Activated CD8-positive, alpha-beta memory T cell treated with anti-CD3 and anti-CD28 coated beads, Interleukin-2, amount 10 ng/mL, durations not matched to agents 7 days and 5 days (primary cell): Measurements from ENCODE around the gene DIP2C. TPM values are rescaled to one million over a fixed set of nuclear protein-coding genes. Genes with fewer than 3 reads are reported as not detected.

Source experiments
- ATAC-seq: fragments of 150-1000 bp; cut with Tn5 transposase; one replicate; pipeline ENCODE4 v1.10.0; 2021; ENCODE audit warnings: moderate library complexity
- CTCF ChIA-PET: fragments of 350-600 bp; sonication (Branson Sonifier 250); formaldehyde crosslinking; loops from one replicate; lab custom pipeline; 2021; ENCODE audit warnings: antibody characterized with exemption; lab: Charles Lee
- DNase-seq: peaks from one replicate; pipeline ENCODE4 v3.0.0-alpha.2; 2020
- H3K27ac Mint-ChIP-seq: one replicate; pipeline ENCODE4 v1.8.0; 2021; ENCODE audit warnings: mild to moderate bottlenecking, mixed read lengths
- H3K27me3 Mint-ChIP-seq: one replicate; pipeline ENCODE4 v1.8.0; 2021; ENCODE audit warnings: mixed read lengths
- H3K36me3 Mint-ChIP-seq: one replicate; pipeline ENCODE4 v1.8.0; 2021; ENCODE audit warnings: mild to moderate bottlenecking, mixed read lengths
- H3K4me1 Mint-ChIP-seq: one replicate; pipeline ENCODE4 v1.8.0; 2021; ENCODE audit warnings: mixed read lengths
- H3K4me3 Mint-ChIP-seq: one replicate; pipeline ENCODE4 v1.8.0; 2021; ENCODE audit warnings: mild to moderate bottlenecking, moderate library complexity, mixed read lengths
- H3K9me3 Mint-ChIP-seq: one replicate; pipeline ENCODE4 v1.8.0; 2022; ENCODE audit warnings: low read depth, mixed read lengths
- total RNA-seq, 2 experiments: library from RNA; stranded (reverse); gene quantifications; one replicate each; pipeline ENCODE4 v1.2.3, GENCODE V29; 2021

Gene DIP2C
- total RNA-seq, 2 experiments from 2014 or later = 0.26 to 0.99 TPM

DNA sequence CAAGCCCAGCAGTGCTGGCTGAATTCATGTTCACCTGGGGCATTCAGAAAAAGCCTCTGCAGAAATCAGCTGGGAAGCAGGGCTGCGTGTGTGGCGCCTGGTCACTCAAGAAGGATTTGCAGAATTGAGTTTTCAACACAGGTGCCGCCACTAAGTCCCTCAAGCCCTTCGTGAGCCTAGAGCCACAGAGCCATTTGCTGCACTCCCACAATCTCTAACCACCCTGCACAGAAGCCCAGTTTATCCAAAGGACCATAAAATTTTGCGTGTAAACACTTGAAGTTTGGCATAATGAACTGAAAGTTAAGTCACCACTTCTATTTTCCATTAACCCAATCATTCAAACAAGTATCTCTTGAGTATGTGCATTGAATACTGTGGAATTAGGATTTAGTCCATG lies 136.2 kb downstream of the DIP2C start:
- H3K27me3 Mint-ChIP-seq = peaks cover 8% of the 10 kb centered on the region
- H3K4me1 Mint-ChIP-seq = no peaks in the 10 kb centered on the region
- no peak overlapping the region for H3K27ac Mint-ChIP-seq
- no peaks in the 10 kb centered on the region for H3K9me3 Mint-ChIP-seq
- ATAC-seq (no peak), DNase-seq (no peak)
- no peaks in the 10 kb centered on the region for H3K36me3 Mint-ChIP-seq
- H3K4me3 Mint-ChIP-seq = no peak overlapping the region
- CTCF ChIA-PET = no interaction called here

DNA sequence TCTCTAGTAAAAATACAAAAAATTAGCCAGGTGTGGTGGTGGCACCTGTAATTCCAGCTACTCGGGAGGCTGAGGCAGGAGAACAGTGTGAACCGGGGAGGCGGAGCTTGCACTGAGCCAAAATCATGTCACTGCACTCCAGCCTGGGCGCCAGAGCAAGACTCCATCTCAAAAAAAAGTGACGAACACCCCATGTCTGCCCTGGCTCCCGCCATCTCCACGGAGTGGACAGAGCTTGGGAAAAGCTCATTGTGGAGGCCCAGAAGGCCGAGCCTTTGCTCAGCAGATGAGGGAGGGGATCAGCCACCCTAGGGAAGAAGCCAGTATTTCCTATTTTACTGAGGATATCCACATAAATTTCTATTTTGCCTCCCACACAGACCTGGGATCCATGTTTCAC lies 136.8 kb downstream of the DIP2C start:
- ATAC-seq = no peak
- no peaks in the 10 kb centered on the region for H3K36me3 Mint-ChIP-seq
- H3K9me3 Mint-ChIP-seq = no peaks in the 10 kb centered on the region
- CTCF ChIA-PET = no interaction called here
- H3K4me3 Mint-ChIP-seq = no peak overlapping the region
- peaks cover 10% of the 10 kb centered on the region for H3K27me3 Mint-ChIP-seq
- no peak for DNase-seq
- no peak overlapping the region for H3K27ac Mint-ChIP-seq
- H3K4me1 Mint-ChIP-seq = no peaks in the 10 kb centered on the region

DNA sequence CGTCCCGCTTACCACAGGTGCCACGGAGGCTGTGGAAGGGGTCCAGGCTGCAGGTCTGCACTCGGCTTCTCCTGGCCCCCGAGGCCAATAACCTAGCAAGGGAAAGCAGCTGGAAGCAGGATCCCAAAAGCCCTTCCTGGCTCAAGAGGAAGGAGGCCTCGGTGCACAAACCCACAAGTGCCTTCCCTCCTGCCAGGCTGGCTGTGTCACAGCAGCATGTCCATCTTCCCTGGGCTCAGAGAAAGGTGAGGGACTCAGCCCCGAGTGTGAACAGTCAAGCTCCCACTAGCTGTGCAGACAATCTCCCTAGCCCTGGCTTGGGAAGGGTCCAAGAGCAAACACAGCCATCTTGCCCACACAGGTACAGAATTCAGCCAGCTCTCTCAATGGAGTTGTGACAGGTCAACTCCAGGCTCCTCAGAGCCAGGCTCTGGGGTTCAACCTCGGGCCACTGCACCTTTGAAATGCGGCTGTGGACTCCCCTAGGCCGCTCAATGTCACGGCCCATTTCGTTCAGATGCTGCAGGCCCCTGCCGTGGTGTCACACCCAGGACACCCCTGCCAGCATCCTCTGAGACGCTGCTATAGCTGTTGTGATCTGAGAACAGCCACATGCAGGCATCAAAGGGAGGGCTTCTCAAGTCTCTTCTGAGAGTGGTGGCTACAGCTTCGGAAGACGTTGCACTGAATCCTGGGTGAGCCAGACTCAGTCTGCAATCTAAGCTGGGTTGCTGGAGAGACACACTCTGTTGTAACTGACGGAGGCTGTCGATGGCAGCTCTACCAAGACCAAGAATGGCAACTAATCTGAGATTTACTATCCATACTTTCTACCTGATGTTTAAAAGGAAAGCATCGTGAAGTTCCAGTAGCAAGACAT lies 137.9 kb downstream of the DIP2C start:
- Mint-ChIP-seq H3K27me3 (peaks cover 19% of the 10 kb centered on the region), H3K4me1 (no peaks in the 10 kb centered on the region), H3K9me3 (no peaks in the 10 kb centered on the region), H3K27ac (no peak overlapping the region), H3K4me3 (no peak overlapping the region), H3K36me3 (no peaks in the 10 kb centered on the region)
- ATAC-seq (no peak), DNase-seq (no peak)
- CTCF ChIA-PET = no interaction called here

DNA sequence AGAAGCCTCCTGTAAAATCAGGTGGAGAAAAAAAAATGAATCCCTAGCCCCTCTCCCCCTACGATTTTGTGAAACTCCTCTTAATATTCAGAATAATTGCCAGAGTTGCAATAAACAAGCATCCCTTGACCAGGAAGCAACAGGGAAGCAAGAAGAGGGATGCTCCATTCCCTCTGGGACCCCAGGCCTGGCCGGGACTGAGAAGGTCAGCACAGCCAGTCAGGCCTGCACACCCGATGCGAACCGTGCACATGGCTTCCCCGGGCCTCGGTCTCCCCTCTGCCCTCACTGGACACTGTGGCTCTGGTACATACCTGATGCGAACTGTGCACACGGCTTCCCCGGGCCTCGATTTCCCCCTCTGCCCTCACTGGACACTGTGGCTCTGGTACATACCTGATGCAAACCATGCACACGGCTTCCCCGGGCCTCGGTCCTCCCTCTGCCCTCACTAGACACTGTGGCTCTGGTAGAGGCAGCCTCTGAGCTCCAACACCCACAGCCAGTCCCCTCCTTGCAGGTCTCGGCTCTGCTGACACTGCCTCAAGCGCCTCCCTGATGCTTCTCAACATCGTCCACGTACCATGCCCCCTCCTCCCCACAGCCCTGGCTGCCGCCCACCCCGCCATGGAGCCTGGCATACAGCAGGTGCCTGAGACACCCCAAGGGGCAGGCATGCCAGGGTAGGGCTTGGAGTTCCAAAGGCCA lies 138.6 kb downstream of the DIP2C start:
- peaks cover 21% of the 10 kb centered on the region for H3K27me3 Mint-ChIP-seq
- no peaks in the 10 kb centered on the region for H3K36me3 Mint-ChIP-seq
- H3K4me1 Mint-ChIP-seq = no peaks in the 10 kb centered on the region
- DNase-seq (no peak), ATAC-seq (no peak)
- CTCF ChIA-PET = no interaction called here
- H3K27ac Mint-ChIP-seq = no peak overlapping the region
- no peak overlapping the region for H3K4me3 Mint-ChIP-seq
- H3K9me3 Mint-ChIP-seq = no peaks in the 10 kb centered on the region

DNA sequence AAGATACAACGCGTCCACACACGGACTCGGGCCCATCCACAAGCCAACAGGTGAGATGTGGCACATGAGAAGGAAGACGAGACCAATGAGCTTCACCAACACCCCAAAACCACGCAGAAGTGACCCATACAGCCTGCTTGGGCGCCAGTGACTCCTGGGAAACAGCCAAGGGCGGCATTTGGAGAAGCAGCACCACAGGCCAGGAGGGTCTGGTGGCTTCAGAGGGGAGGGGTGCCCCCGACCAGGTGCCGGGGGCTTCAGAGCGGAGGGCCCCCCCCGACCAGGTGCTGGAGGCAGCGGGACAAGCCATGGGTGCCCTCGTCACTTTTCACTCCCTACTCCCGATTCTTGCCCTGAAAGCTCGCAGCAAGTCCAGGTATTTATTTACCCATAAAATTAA lies 140.1 kb downstream of the DIP2C start:
- H3K36me3 Mint-ChIP-seq = no peaks in the 10 kb centered on the region
- peaks cover 2% of the 10 kb centered on the region for H3K4me1 Mint-ChIP-seq
- CTCF ChIA-PET = no interaction called here
- DNase-seq = no peak
- ATAC-seq = no peak
- H3K4me3 Mint-ChIP-seq = no peak overlapping the region
- no peak overlapping the region for H3K27ac Mint-ChIP-seq
- H3K9me3 Mint-ChIP-seq = no peaks in the 10 kb centered on the region
- H3K27me3 Mint-ChIP-seq = peaks cover 26% of the 10 kb centered on the region

DNA sequence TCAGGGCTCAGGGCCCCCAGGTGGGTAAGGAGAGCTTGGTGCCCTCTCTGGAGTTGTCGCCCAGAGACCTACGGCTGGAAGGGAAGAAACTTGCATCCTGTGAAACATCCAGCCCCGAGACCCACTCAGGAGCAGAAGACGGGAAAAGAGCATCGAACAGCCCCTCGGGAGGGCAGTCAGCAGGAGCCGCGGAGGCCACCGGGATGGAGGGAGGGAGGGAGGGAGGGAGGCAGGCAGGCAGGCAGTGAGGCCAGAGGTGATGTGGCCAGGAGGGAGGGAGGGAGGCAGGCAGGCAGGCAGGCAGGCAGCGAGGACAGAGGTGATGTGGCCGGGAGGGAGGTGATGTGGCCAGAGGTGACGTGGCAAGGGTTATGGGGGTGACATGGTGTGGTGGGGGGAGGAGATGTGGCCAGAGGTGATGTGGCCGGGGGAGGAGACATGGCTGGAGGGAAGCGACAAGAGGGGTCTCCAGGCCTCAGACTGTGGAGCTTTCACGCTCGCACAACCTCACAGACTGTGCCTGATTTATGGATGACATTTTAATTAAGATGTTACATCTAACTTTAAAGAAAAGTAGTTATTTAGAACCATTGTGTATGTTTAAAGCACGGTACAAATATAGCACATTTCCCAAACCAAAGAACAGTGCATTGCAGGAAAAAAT lies 141.1 kb downstream of the DIP2C start:
- ATAC-seq = no peak
- DNase-seq = no peak
- Mint-ChIP-seq H3K27me3 (peaks cover 29% of the 10 kb centered on the region), H3K4me3 (no peak overlapping the region), H3K4me1 (peaks cover 3% of the 10 kb centered on the region), H3K36me3 (no peaks in the 10 kb centered on the region), H3K27ac (no peak overlapping the region), H3K9me3 (no peaks in the 10 kb centered on the region)
- CTCF ChIA-PET = no interaction called here

DNA sequence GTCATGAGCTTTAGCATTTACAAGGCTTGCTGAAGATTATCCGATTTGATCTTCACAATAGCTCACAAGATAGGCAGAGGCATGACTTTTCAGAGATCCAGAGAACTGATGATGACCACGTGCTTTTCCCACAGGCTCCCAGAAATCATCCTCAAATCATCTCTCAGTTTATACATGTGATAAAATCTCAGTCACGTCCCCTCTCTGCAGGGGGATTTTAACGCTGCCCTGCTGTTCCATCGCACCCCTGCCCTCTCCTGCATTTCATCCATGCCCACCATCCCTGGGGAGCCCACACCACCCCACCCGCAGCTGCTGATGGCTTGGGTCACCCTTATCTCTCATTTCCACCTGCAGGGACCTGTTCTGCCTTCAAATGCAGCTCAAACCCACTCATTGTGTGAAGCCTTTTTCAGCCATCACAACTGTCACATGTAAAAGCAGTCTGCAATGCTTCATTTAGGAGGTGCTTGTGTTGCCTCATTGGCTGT lies 141.8 kb downstream of the DIP2C start:
- DNase-seq (no peak), ATAC-seq (no peak)
- H3K36me3 Mint-ChIP-seq = no peaks in the 10 kb centered on the region
- H3K27me3 Mint-ChIP-seq = peaks cover 26% of the 10 kb centered on the region
- H3K27ac Mint-ChIP-seq = no peak overlapping the region
- H3K9me3 Mint-ChIP-seq = no peaks in the 10 kb centered on the region
- H3K4me1 Mint-ChIP-seq = peaks cover 3% of the 10 kb centered on the region
- H3K4me3 Mint-ChIP-seq = no peak overlapping the region
- CTCF ChIA-PET = no interaction called here

DNA sequence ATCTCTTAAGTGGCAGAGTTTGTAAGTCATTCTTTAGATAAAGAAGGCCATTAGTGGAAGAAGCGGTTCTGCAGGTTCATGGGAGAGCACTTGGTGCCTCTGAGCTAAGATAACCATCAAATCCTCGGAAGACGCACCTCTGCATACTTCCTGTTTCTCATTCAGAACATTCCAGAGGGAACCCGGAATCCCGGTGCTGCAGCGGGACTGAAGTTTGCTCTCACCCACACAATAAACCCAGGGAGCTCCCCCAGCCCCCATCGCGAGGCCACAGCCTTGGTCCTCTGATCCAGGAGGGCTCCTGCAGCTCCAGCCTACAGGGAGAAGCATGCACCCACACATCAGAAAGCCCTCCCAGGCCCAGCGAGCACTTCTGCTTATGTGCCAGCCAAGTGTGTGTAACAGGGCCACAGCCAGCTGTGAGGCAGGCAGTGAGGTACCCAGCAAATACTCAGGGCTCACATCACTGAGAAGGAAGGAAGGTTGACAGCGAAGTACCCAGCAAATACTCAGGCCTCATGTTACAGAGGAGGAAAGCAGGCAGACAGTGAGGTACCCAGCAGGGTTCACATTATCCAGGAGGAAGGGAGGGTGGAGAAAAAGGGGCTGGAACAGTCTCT lies 142.4 kb downstream of the DIP2C start:
- H3K27ac Mint-ChIP-seq = no peak overlapping the region
- no peaks in the 10 kb centered on the region for H3K9me3 Mint-ChIP-seq
- ATAC-seq (no peak), DNase-seq (no peak)
- H3K4me1 Mint-ChIP-seq = peaks cover 3% of the 10 kb centered on the region
- no peak overlapping the region for H3K4me3 Mint-ChIP-seq
- peaks cover 27% of the 10 kb centered on the region for H3K27me3 Mint-ChIP-seq
- CTCF ChIA-PET = no interaction called here
- H3K36me3 Mint-ChIP-seq = no peaks in the 10 kb centered on the region

DNA sequence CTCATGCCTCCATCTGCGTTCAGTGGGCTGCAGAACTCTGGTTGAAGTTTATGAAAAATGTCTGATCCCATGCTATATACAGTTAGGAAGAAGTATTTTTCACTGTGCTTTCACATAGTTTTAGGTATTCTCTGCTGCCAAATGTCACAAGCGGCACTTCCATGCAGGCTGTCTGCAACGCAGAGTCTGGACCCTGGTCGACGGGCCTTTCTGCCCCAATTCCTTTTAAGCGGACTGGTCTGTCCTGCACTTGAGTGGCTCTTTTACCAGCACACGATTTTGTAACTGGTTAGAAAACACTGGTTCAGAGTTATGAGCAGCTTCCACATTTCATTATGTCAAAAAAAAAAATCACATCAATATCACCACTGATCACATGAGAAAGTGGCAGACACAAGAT lies 143.0 kb downstream of the DIP2C start:
- H3K4me1 Mint-ChIP-seq = peaks cover 3% of the 10 kb centered on the region
- no peak overlapping the region for H3K4me3 Mint-ChIP-seq
- no peaks in the 10 kb centered on the region for H3K36me3 Mint-ChIP-seq
- no peak for ATAC-seq
- H3K27ac Mint-ChIP-seq = no peak overlapping the region
- no peak for DNase-seq
- H3K27me3 Mint-ChIP-seq = peaks cover 32% of the 10 kb centered on the region
- H3K9me3 Mint-ChIP-seq = no peaks in the 10 kb centered on the region
- CTCF ChIA-PET = no interaction called here

DNA sequence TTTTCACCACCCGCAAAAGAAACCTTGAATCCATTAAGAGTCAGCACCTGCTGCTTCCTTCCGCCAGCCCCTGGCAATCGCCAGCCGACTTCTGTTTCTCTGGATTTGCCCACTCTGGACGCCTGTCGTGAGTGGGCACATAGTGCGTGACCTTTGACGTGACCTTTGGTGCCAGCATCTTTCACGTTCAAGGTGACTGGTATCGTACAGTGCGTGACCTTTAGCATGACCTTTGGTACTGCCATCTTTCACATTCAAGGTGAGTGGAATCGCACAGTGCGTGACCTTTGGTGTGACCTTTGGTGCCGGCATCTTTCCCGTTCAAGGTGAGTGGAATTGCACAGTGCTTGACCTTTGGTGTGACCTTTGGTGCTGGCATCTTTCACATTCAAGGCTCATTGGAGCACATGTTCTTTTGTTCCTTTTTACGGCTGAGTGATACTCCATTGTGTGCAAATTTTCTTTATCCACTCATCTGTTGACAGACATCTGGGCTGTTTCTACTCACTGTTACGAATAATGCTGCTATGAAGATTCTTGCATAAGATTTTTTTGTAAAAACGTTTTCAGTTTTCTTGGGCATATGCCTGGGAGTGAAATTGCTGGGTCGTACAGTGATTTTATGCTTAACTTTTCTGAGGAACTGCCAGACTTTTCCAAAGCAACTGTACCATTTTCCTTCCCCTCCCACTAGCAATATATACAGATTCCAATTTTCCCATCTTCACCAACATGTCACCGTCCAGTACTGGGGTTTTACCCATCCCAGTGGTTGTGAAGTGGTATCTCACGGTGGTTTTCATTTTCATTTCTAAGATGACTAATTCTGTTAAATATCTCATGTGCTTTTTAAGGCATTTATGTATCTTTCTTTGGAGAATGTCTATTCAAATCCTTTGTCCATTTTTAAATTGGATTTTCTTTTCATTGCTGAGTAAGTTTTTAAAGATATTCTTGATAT lies 145.3 kb downstream of the DIP2C start:
- Mint-ChIP-seq H3K9me3 (no peaks in the 10 kb centered on the region), H3K27me3 (peaks cover 45% of the 10 kb centered on the region), H3K27ac (no peak overlapping the region), H3K4me3 (no peak overlapping the region), H3K36me3 (no peaks in the 10 kb centered on the region), H3K4me1 (peaks cover 3% of the 10 kb centered on the region)
- DNase-seq (no peak), ATAC-seq (no peak)
- CTCF ChIA-PET = no interaction called here

DNA sequence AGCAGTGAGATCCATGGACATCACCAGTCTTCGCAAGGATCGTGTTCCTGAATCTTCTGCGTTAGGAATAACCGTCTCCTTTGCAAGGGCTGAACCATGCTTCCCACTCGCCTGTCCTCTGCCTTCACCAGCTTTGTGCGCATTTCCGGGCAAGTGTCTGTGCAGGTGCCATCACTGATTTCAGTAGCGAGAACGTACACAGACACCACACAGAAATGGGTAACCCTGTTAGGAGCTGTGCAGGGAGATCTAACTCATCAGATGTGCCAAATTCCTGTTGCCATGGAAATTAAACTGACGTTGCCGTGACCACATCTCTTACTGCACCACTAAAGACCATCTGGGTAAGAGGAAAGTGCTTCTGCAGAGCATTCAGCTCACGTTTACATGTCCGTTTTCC lies 146.3 kb downstream of the DIP2C start:
- DNase-seq (no peak), ATAC-seq (no peak)
- H3K27ac Mint-ChIP-seq = no peak overlapping the region
- H3K27me3 Mint-ChIP-seq = peaks cover 50% of the 10 kb centered on the region
- CTCF ChIA-PET = no interaction called here
- no peak overlapping the region for H3K4me3 Mint-ChIP-seq
- H3K36me3 Mint-ChIP-seq = no peaks in the 10 kb centered on the region
- no peaks in the 10 kb centered on the region for H3K9me3 Mint-ChIP-seq
- peaks cover 3% of the 10 kb centered on the region for H3K4me1 Mint-ChIP-seq

DNA sequence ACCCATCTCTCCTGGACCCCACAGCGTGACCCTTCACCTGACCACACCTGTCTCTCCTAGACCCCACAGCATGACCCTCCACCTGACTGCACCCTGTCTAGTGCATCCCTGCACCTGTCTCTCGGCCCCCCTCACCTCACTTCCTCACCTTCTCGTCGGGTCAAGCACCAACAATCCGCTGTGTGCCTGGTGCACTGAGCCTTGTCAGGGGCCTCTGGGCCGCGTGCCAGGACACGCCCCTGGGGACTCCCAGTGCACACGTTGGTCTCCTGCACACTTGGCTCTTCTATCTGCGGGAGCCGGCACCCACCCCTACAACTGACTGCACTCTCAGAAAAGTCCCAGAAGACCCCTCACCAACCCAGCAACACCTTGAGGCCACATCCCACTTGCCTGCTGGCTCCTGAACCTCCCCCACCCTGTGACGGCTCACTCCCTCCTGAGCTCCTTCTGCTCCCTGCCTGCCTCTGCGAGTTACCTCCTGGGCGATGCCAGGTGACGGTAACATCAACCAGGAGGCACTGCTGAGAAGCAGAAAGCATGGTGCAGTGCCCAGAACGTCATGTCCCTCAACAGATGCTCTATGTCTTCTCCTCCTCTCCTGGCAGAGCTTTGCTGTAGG lies 147.6 kb downstream of the DIP2C start:
- Mint-ChIP-seq H3K9me3 (no peaks in the 10 kb centered on the region), H3K27ac (no peak overlapping the region), H3K27me3 (peaks cover 42% of the 10 kb centered on the region), H3K4me1 (peaks cover 3% of the 10 kb centered on the region), H3K4me3 (no peak overlapping the region), H3K36me3 (no peaks in the 10 kb centered on the region)
- ATAC-seq = no peak
- DNase-seq = no peak
- CTCF ChIA-PET = no interaction called here
